GM12864 (cell line): ENCODE results near the gene GLB1L.
A peak's percentile ranks its signal among the peaks of the same experiment; 100 is the strongest.

Source experiments
- DNase-seq: peaks from one replicate; pipeline ENCODE4 v3.0.0-alpha.2; 2011; ENCODE audit warnings: low read depth
- H3K4me3 ChIP-seq: 2 replicates; pipeline ENCODE4 v1.5.1; 2011; ENCODE audit warnings: mild to moderate bottlenecking, low read depth, low read length, control low read depth
- CTCF ChIP-seq: IDR thresholded peaks from 2 replicates; pipeline ENCODE4 v1.5.1; 2011; ENCODE audit warnings: low read depth, mild to moderate bottlenecking, moderate library complexity, low read length, control low read depth, inconsistent platforms; ENCODE audit errors: missing control alignments

GLB1L gene

DNA sequence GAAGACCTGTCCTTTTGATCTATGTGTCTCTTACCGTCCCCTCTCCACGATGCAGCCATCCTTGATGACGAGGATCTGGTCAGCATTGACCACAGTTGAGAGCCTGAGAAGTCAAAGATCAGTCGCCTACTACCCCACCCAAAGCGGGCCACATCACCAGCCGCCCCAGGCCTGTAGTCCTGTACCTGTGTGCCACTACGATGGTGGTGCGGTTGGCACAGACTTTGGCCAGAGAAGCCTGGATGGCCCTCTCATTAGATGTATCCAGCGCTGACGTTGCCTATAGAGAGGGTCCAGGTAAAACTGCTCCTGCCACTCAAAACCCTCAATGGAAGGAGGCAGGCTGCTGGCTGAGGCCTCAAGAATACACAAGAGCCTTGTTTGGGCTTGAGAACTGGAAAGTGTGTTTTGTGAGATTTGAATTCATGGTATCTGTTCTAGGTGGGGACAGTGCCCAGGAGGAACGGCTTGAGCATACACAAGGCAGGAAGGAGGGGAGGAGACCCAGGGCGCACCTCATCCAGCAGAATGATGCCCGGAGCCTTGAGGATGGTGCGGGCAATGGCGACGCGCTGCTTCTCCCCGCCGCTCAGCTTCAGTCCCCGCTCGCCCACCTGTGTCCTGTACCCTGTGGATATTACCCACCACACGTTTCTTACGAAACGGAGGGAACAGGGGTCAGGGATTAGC lies 34.9 kb downstream of the GLB1L start:
- no peak for DNase-seq

DNA sequence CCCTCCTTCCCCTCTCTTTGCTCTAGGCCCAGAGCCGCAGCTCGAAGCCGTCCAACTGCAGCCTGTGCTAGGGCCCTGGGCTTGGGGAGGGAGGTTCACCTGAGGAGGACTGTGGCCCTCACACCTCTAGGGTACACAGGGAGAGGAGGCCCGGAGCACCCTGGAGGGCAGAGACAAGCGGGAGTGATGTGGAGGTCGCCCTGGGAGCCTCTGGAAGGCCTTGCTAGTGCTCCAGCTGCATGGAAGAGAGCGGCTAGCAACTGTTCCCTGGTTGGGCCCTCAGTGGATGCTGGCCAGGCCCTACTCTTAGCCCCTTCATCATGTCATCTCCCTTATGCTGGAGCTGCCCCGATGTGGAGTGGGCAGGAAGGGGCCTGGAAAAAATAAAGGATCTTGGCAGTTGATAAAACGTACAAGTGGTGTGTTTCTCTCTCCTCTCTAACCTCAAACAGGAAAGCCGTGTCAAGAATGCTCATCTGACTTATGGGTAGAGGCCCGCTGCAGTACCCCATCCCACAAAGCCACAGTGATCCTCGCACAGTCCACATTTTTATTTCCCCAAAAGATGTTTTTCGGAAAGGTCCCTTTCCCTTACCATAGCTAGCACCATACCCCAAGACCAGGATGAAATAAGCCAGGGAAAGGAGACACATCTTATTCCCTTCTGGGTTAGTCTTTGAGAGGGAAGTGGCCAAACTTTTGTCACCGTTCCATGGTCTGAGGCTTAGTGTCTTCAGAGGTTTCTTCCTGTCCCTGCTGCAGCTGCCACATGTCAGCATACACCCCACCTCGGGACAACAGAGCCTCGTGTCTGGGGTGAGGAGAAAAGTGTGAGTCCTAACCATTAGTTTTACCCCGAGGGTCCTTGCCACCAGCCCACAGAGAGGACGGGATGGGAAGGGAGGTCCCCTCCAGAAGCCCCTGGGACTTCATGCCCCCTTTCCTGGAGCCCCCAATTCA lies 35.7 kb downstream of the GLB1L start:
- no peak for TF ChIP-seq CTCF
- DNase-seq: no peak
- no peak overlapping the region for H3K4me3 ChIP-seq

More for the DNA sequence above, 34.9 kb downstream of the GLB1L start:
- no peak overlapping the region for H3K4me3 ChIP-seq
- no peak for TF ChIP-seq CTCF

GRCh38 chr2:219207884-219208740 lies 37.1 kb downstream of the GLB1L start:
- H3K4me3 ChIP-seq: no peak overlapping the region
- no peak for DNase-seq
- no peak for TF ChIP-seq CTCF

- no peak for TF ChIP-seq CTCF
- H3K4me3 ChIP-seq: peak overlapping the region; percentile 69
- no peak for DNase-seq
Measured at GRCh38 chr2:219207134-219207883, 37.9 kb downstream of the GLB1L start.

- DNase-seq: peak; percentile 78
Measured at GRCh38 chr2:219206328-219207133, 38.7 kb downstream of the GLB1L start, which contains the start of gene ZFAND2B. Gene ZFAND2B, plus strand, starts transcription at chr2:219206782. Its CDS starts 206 bp downstream, at chr2:219206988.

More at GRCh38 chr2:219206328-219207133, 38.7 kb downstream of the GLB1L start, which contains the start of gene ZFAND2B:
- TF ChIP-seq CTCF: no peak
- peak within 1 kb of the TSS; percentile 69 for H3K4me3 ChIP-seq
